GM18870 (cell line): Measurements from ENCODE around the gene GJA10.
"Not testable (repeated sequence)": the region's sequence is repeated elsewhere in the genome, so short reads cannot be mapped to it uniquely, and the experiment has no call there.

ENCODE experiments used
- ATAC-seq: cut with Tn5 transposase; IDR thresholded peaks from one replicate; pipeline ENCODE4 v1.9.1; 2021; ENCODE audit warnings: moderate library complexity; ENCODE audit not compliant: unreplicated experiment

GJA10 gene

DNA sequence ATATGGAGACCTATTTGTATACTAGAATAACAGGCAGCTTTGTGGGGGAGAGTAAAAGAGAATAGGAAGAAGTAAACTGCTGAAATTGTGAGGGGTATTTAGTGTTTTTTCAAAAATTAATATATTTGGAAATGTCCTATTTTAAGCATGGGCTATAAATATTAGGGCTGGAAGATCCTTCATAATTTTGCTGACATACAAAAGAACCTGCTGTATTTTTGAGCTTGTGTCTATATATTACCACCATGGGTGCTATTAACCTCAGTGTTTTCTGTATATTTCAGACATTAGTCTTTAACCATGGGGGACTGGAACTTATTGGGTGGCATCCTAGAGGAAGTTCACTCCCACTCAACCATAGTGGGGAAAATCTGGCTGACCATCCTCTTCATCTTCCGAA is at the start of gene GJA10:
TSS of gene GJA10 (plus strand) at position 301 of the 400 bp plus-strand sequence. CDS start at position 301, 0 bp downstream.
- ATAC-seq, result no peak

DNA sequence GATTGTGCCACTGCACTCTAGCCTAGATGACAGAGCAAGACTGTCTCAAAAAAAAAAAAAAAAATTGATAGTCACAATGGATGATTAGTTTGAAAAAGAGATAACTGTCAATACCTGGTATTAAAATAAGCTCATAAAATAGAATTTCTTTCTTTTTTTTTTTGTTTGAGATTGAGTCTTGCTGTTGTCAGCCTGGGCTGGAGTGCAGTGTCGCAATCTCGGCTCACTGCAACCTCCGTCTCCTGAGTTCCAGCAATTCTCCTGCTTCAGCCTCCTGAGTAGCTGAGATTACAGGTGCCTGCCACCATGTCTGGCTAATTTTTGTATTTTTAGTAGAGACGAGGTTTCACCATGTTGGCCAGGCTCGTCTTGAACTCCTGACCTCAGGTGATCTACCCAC is 46.8 kb upstream of the GJA10 start:
- not testable (repeated sequence) for ATAC-seq

GRCh38 chr6:89853068-89853467 is 41.2 kb upstream of the GJA10 start:
- no peak for ATAC-seq

DNA sequence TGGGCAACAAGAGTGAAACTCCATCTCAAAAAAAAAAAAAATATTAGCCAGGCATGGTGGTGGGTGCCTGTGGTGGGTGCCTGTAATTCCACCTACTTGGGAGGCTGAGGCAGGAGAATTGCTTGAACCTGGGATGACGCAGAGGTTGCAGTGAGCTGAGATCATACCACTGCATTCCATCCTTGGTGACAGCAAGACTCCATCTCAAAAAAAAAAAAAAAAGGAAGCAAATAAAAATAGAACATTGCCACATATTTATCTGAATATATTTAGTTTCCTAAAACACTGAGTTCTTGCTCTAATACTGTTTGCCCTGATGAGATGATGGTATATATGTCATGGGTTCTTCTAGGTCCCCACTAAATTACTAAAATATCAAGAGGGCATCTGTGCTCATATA is 36.2 kb upstream of the GJA10 start:
- no peak for ATAC-seq

GRCh38 chr6:89859744-89860143 is 34.5 kb upstream of the GJA10 start:
- ATAC-seq, result peak; percentile 73

DNA sequence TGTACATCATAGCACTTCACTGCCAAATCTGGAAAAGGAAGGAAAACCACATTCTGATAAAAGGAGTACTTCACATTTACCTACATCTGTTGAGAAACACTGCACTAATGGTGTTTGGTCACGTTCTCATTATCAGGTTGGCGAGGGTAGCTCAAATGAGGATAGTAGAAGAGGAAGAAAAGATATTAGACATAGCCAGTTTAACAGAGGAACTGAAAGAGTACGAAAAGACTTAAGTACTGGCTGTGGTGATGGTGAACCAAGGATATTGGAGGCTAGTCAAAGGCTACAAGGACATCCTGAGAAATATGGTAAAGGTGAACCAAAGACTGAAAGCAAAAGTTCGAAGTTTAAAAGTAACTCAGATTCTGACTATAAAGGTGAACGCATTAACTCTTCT is 32.0 kb upstream of the GJA10 start:
- peak; percentile 63 for ATAC-seq

DNA sequence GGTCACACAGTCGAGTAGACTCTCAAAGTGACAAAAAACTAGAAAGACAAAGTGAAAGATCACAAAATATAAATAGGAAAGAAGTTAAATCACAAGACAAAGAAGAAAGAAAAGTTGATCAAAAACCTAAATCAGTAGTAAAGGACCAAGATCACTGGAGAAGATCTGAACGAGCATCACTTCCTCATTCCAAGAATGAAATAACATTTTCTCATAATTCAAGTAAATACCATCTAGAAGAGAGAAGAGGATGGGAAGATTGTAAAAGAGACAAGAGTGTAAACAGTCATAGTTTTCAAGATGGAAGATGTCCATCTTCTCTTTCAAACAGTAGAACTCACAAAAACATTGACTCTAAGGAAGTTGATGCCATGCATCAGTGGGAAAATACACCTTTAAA is 31.6 kb upstream of the GJA10 start:
- ATAC-seq, result peak; percentile 3

DNA sequence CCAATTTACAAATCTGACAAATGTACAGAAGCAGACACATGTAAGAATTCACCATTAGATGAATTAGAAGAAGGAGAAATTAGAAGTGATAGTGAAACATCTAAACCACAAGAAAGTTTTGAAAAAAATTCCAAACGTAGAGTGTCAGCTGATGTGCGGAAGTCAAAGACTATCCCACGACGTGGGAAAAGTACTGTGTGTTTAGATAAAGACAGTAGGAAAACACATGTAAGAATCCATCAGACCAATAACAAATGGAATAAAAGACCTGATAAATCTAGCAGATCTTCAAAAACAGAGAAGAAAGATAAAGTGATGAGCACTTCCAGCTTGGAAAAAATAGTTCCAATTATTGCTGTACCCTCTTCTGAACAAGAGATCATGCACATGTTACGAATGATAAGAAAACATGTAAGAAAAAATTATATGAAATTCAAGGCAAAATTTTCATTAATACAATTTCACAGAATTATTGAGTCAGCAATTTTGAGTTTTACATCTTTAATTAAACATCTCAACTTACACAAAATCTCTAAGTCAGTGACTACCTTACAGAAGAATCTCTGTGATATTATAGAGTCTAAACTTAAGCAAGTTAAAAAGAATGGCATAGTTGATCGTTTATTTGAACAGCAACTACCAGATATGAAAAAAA is 28.1 kb upstream of the GJA10 start:
- ATAC-seq, result no peak

DNA sequence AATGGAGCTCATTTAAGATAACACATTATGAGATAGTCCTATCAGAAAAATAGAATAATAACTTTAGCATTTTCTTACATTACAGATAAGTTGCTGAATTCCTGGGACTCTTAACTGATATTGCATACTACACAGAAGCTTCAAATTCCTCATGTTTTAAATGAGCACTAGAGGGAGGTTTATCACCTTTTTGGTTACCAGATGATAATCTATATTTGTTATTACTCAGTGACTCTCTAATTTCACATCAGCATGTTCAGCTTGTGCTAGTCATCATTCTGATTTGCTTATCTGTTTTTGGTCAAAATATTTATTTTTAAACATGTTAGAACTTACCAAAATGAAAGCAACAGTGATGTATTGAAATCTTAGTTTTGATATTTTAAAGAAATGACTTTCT is 20.5 kb upstream of the GJA10 start:
- ATAC-seq, result no peak

GRCh38 chr6:89874438-89874837 is 19.8 kb upstream of the GJA10 start:
- no peak for ATAC-seq

GRCh38 chr6:89886378-89887120 is 7.7 kb upstream of the GJA10 start:
- ATAC-seq, result no peak

- no peak for ATAC-seq
These were observed 6.7 kb upstream of the GJA10 start for GRCh38 chr6:89887452-89888137.

DNA sequence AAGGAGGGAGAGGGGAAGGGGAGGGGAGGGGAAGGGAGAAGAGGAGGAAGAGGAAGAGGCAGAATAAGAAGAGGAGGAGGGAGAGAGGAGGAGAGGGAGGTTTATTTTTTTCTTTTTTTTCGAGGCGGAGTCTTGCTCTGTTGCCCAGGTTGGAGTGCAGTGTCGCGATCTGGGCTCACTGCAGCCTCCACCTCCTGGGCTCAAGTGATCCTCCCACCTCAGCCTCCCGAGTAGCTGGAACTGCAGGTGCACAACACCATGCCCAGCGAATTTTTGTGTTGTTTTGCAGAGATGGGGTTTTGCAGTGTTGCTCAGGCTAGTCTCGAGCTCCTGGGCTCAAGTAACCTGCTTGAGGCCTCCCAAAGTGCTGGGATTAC is 6.1 kb upstream of the GJA10 start:
- ATAC-seq, result no peak

DNA sequence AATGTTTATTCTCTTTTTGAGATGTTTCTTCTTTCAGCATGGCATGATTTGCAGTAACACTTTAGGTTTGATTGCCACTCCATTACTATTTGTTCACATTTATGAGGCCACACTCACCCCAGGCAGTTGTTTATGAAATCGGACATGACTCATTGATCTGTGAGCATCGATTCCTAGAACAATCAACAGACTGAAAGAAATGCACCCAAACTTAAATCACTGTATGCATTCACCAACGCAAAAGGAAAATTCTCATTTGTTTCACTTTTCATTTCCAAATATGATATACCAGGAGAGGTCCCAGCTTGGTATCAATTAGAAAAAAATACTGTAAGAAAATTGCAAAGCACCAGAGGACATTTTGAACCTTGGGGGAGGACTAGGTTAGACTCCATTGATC is 5.4 kb upstream of the GJA10 start:
- ATAC-seq, result no peak

GRCh38 chr6:89890845-89891528 is 3.3 kb upstream of the GJA10 start:
- not testable (repeated sequence) for ATAC-seq

DNA sequence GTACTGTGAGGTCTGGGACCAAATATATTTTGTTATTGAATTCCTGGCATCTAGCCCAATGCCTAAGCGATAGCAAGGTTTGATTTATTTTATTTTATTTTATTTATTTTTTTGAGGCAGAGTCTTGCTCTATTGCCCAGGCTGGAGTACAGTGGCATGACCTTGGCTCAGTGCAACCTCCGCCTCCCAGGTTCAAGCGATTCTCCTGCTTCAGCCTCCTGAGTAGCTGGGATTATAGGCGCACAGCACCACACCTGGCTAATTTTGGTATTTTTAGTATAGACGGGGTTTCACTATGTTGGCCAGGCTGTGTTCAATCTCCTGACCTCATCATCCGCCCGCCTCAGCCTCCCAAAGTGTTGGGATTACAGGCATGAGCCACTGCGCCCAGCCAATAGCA is 1.7 kb upstream of the GJA10 start:
- not testable (repeated sequence) for ATAC-seq

DNA sequence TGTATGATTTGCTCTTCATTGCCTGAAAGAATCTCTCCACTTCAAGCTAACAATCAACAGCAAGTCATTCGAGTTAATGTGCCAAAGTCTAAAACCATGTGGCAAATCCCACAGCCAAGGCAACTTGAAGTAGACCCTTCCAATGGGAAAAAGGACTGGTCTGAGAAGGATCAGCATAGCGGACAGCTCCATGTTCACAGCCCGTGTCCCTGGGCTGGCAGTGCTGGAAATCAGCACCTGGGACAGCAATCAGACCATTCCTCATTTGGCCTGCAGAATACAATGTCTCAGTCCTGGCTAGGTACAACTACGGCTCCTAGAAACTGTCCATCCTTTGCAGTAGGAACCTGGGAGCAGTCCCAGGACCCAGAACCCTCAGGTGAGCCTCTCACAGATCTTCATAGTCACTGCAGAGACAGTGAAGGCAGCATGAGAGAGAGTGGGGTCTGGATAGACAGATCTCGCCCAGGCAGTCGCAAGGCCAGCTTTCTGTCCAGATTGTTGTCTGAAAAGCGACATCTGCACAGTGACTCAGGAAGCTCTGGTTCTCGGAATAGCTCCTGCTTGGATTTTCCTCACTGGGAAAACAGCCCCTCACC is 1.1 kb downstream of the GJA10 start:
- ATAC-seq, result no peak

- ATAC-seq, result not testable (repeated sequence)
These were observed 16.0 kb downstream of the GJA10 start for GRCh38 chr6:89910001-89910901.

GRCh38 chr6:89910902-89911240 is 16.6 kb downstream of the GJA10 start:
- ATAC-seq, result no peak
